ENCODE data around the gene OR8G5. TPM values are rescaled to one million over a fixed set of nuclear protein-coding genes. Genes with fewer than 3 reads are reported as not detected.

The OR8G5 gene
- total RNA-seq, 4 donors from 2014 or later: not detected

DNA sequence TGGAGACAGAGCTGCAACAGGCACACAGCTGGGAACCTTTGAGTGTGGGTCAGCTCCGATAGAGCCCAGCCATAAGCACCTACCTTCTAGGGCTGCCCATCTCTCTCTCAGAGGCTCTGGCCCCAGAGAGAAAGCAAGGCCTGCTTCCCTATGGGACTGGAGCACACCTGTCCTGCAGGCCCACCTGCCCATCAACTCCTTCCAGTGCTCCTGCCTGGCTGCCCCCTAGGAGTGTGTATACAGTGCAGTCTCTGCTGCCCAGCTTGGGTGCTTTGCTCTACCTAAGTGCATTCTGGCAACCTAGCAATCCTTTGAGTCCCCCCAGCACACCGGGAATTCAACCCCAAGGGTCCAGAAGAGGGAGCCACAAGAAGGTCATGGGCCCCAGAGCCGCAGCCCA, 21.0 kb downstream of the OR8G5 start:
- TF ChIP-seq CTCF (IDR thresholded peaks at IDR 0.05) (no peak), POLR2A (IDR thresholded peaks at IDR 0.05) (no peak)
- 90 to 92% methylated on average over 3 of the region's 3 CpGs for WGBS, 2 donors
- intact Hi-C loops (cut with DNase I; ENCODE audit: low total_unique reads): no loop called here
- no peak for DNase-seq (ENCODE audit: low spot score in 2 of 2)
- H3K4me3 ChIP-seq (ENCODE audit: low read depth, poor library complexity, severe bottlenecking): no peak overlapping the region

- 80 to 81% methylated on average over 3 of the region's 3 CpGs for WGBS, 2 donors
Observed at GRCh38 chr11:124277804-124278203, 21.6 kb downstream of the OR8G5 start.

GRCh38 chr11:124278261-124278660, 22.1 kb downstream of the OR8G5 start:
- intact Hi-C loops (cut with DNase I; ENCODE audit: low total_unique reads): no loop called here
- 37 to 59% methylated on average over 2 of the region's 2 CpGs for WGBS, 2 donors
- no peak overlapping the region for H3K4me3 ChIP-seq (ENCODE audit: low read depth, poor library complexity, severe bottlenecking)
- DNase-seq (ENCODE audit: low spot score in 2 of 2): no peak
- no peak for TF ChIP-seq CTCF (IDR thresholded peaks at IDR 0.05)
- TF ChIP-seq POLR2A (IDR thresholded peaks at IDR 0.05): no peak

More at GRCh38 chr11:124277804-124278203, 21.6 kb downstream of the OR8G5 start:
- no peak overlapping the region for H3K4me3 ChIP-seq (ENCODE audit: low read depth, poor library complexity, severe bottlenecking)
- TF ChIP-seq CTCF (IDR thresholded peaks at IDR 0.05): no peak
- TF ChIP-seq POLR2A (IDR thresholded peaks at IDR 0.05): no peak
- no peak for DNase-seq (ENCODE audit: low spot score in 2 of 2)
- intact Hi-C loops (cut with DNase I; ENCODE audit: low total_unique reads): no loop called here

GRCh38 chr11:124285610-124286344, 29.6 kb downstream of the OR8G5 start:
- no peak for DNase-seq (ENCODE audit: low spot score in 2 of 2)
- 35 to 43% methylated on average over 3 of the region's 3 CpGs for WGBS, 2 donors
- TF ChIP-seq CTCF (IDR thresholded peaks at IDR 0.05) (no peak), POLR2A (IDR thresholded peaks at IDR 0.05) (no peak)
- intact Hi-C loops (cut with DNase I; ENCODE audit: low total_unique reads): no loop called here
- no peak overlapping the region for H3K4me3 ChIP-seq (ENCODE audit: low read depth, poor library complexity, severe bottlenecking)

DNA sequence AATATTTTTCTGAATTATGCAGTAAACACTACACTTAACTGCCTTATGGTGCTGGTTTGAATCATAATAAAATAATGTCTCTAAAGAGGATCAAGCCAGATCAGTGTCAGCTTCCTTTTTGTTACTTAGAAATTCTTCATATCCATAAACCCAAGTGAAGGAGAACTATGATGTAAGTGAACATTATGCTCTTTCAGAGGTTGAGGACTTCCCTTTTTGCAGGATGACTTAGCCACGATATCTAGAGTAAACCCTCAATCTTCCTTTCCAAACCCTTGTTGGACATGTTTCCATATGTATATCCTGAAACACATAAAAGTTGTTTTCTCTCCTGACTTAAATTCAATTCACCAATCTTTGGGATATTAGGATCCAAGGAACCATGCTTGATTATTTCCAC, 38.5 kb downstream of the OR8G5 start:
- 54 to 65% methylated on average over 1 of the region's 1 CpG for WGBS, 2 donors
- no peak overlapping the region for H3K4me3 ChIP-seq (ENCODE audit: low read depth, poor library complexity, severe bottlenecking)
- TF ChIP-seq POLR2A (IDR thresholded peaks at IDR 0.05) (no peak), CTCF (IDR thresholded peaks at IDR 0.05) (no peak)
- intact Hi-C loops (cut with DNase I; ENCODE audit: low total_unique reads): no loop called here
- no peak for DNase-seq (ENCODE audit: low spot score in 2 of 2)

DNA sequence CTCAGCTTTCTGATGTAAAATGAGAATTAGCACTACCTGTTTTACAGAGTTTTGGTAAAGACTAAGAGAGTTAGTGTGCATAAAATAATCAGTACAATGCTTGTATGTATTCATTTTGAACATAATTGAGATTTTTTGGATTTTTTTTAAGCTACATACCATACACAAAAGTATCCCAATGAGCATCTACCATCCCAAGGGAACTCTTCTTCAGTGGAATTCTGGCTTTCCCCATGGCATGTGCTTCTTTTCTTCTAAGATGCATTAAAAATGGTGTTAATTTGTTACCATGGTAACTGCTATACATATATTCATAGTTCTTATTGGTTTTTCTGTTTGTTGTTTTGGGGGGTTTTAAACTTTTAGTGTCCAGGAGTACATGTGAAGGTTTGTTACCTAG, 39.8 kb downstream of the OR8G5 start:
- intact Hi-C loops (cut with DNase I; ENCODE audit: low total_unique reads): no loop called here
- no peak overlapping the region for H3K4me3 ChIP-seq (ENCODE audit: low read depth, poor library complexity, severe bottlenecking)
- TF ChIP-seq POLR2A (IDR thresholded peaks at IDR 0.05) (no peak), CTCF (IDR thresholded peaks at IDR 0.05) (no peak)
- DNase-seq (ENCODE audit: low spot score in 2 of 2): no peak

All from lower leg skin (tissue), 4 donors.